Neural progenitor cell (in vitro differentiated cells): Measurements from ENCODE around the gene TBATA.

Source experiments
- CTCF ChIP-seq: fragments of 200-600 bp; sonication (generic); IDR thresholded peaks from 2 replicates; pipeline ENCODE4 v1.5.1; 2017; ENCODE audit warnings: antibody characterized with exemption, mild to moderate bottlenecking
- EZH2phosphoT487 ChIP-seq: fragments of 200-600 bp; sonication (generic); IDR thresholded peaks from 2 replicates; pipeline ENCODE4 v1.6.1; 2017; ENCODE audit warnings: antibody characterized with exemption

DNA sequence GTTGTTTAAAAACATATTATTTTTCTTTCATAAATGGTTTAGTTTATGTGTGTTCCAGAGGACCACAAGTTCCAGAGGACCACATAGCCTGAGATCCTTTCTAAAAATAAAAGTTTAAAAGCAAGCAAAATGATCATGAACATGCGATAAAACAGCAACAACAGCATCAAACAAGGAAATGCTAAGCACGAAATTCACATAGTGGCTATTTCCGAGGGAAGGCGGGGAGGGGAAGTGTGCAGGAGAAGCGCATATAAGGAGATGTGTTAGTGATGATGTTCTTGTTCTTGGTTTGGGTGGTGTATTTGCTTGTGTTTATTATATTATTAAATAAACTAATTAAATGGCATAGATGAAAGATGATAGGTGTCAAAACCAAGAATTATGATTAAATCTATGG is 1.2 kb downstream of the TBATA start:
- no peak for TF ChIP-seq CTCF
- TF ChIP-seq EZH2phosphoT487 = no peak
